Measurements from ENCODE around the gene PPP1R27. TPM values are rescaled to one million over a fixed set of nuclear protein-coding genes. Genes with fewer than 3 reads are reported as not detected.

PPP1R27 gene
- total and polyA plus RNA-seq, 9 of the 15 experiments (the other 6 are each of a cell fraction or from before 2014, with no cell fraction given): 0.29 to 6.9 (median 1.5) TPM; not detected in 2

GRCh38 chr17:81867170-81867990 lies 32.5 kb upstream of the PPP1R27 start (continued):
- TF ChIP-seq MITF (IDR thresholded peaks at IDR 0.05): no peak
- no peak; the same call in 1 of the 2 replicates for TF ChIP-seq ZNF518B (CRISPR knock-in tag; IDR thresholded peaks at IDR 0.05)
- peak; percentile 78 for TF ChIP-seq POLR2B (IDR thresholded peaks at IDR 0.05; ENCODE audit: low read depth, partially characterized antibody)
- peak; percentile 95 for TF ChIP-seq POLR2AphosphoS2 (IDR thresholded peaks at IDR 0.05; ENCODE audit: low read length)
- no peak for TF ChIP-seq NR1H2 (CRISPR knock-in tag; IDR thresholded peaks at IDR 0.05)
- no peak for TF ChIP-seq MCM7 (IDR thresholded peaks at IDR 0.05)
- TF ChIP-seq MEIS2 (IDR thresholded peaks at IDR 0.05; ENCODE audit: partially characterized antibody): no peak
- 0 out of 2 replicates have a peak, but pooled peaks have one; percentile 32 for TF ChIP-seq NFATC3 (IDR thresholded peaks at IDR 0.05)
- TF ChIP-seq ZNF324 (CRISPR knock-in tag; IDR thresholded peaks at IDR 0.05): no peak
- no peak for TF ChIP-seq ZKSCAN1 (IDR thresholded peaks at IDR 0.05; ENCODE audit: low read depth, low read length)
- peak; percentile 41 for TF ChIP-seq PML (IDR thresholded peaks at IDR 0.05; ENCODE audit: low read length)
- peak; percentile 71; the same call in 1 of the 2 replicates for TF ChIP-seq ZNF436 (CRISPR knock-in tag; IDR thresholded peaks at IDR 0.05)
- TF ChIP-seq ZBTB1 (CRISPR knock-in tag; IDR thresholded peaks at IDR 0.05; ENCODE audit: borderline replicate concordance, low read depth): no peak
- no peak for TF ChIP-seq ZBTB8A (IDR thresholded peaks at IDR 0.05; ENCODE audit: partially characterized antibody)
- TF ChIP-seq NKRF (IDR thresholded peaks at IDR 0.05; ENCODE audit: borderline replicate concordance): no peak
- no peak for TF ChIP-seq ZNF165 (CRISPR knock-in tag; IDR thresholded peaks at IDR 0.05; ENCODE audit: borderline replicate concordance)
- TF ChIP-seq ILF3 (IDR thresholded peaks at IDR 0.05; ENCODE audit: borderline replicate concordance): peak; percentile 49
- TF ChIP-seq ZNF445 (CRISPR knock-in tag; IDR thresholded peaks at IDR 0.05; ENCODE audit: low read depth): peak; percentile 22; the same call in 1 of the 2 replicates
